NB4 (cell line): ENCODE data around the gene SALL3.

Experiments
- DNase-seq: peaks from one replicate; pipeline ENCODE4 v3.0.0; 2010; ENCODE audit warnings: low read depth
- H3K4me3 ChIP-seq: one replicate; pipeline ENCODE4 v1.5.1; 2011; ENCODE audit warnings: mild to moderate bottlenecking, low read depth, low read length, moderate library complexity
- CTCF ChIP-seq: IDR thresholded peaks from one replicate; pipeline ENCODE4 v1.5.1; 2012; ENCODE audit warnings: low read depth, low read length
- MAX ChIP-seq: IDR thresholded peaks from 2 replicates; pipeline ENCODE4 v1.6.1; 2011; ENCODE audit warnings: low read depth, low read length
- MYC ChIP-seq: IDR thresholded peaks from 2 replicates; pipeline ENCODE4 v1.6.1; 2011; ENCODE audit warnings: low read depth, low read length
- POLR2A ChIP-seq: IDR thresholded peaks from 2 replicates; pipeline ENCODE4 v1.6.1; 2011; ENCODE audit warnings: mild to moderate bottlenecking; ENCODE audit not compliant: insufficient read length; ENCODE audit errors: extremely low read depth

SALL3 gene

GRCh38 chr18:78998371-78999071, 18.9 kb downstream of the SALL3 start:
- DNase-seq: no peak
- TF ChIP-seq MYC (no peak), CTCF (no peak), POLR2A (no peak), MAX (no peak)
- no peak overlapping the region for H3K4me3 ChIP-seq

GRCh38 chr18:78999939-79000338, 20.3 kb downstream of the SALL3 start:
- DNase-seq: no peak
- H3K4me3 ChIP-seq: no peak overlapping the region
- TF ChIP-seq CTCF (no peak), MAX (no peak), POLR2A (no peak), MYC (no peak)

GRCh38 chr18:79000997-79001396, 21.4 kb downstream of the SALL3 start:
- no peak overlapping the region for H3K4me3 ChIP-seq
- no peak for DNase-seq
- TF ChIP-seq POLR2A (no peak), MAX (no peak), MYC (no peak), CTCF (no peak)

- H3K4me3 ChIP-seq: no peak overlapping the region
- no peak for TF ChIP-seq CTCF
- no peak for TF ChIP-seq MAX
- no peak for TF ChIP-seq POLR2A
- TF ChIP-seq MYC: no peak
- DNase-seq: no peak
Measured at GRCh38 chr18:79005653-79006052, 26.0 kb downstream of the SALL3 start.

GRCh38 chr18:79006106-79006795, 26.6 kb downstream of the SALL3 start:
- TF ChIP-seq CTCF (no peak), MAX (no peak), POLR2A (no peak), MYC (no peak)
- H3K4me3 ChIP-seq: no peak overlapping the region
- no peak for DNase-seq
